ENCODE measurements around the gene ALLC.

Gene ALLC

GRCh38 chr2:3678212-3678611 lies 20.2 kb downstream of the ALLC start:
- TF ChIP-seq CTCF (IDR thresholded peaks at IDR 0.05; ENCODE audit: low read depth, low read length): no peak
- DNase-seq (ENCODE audit: extremely low read depth, low read depth): no peak

GRCh38 chr2:3679180-3679579 lies 21.2 kb downstream of the ALLC start:
- DNase-seq (ENCODE audit: extremely low read depth, low read depth): no peak
- no peak for TF ChIP-seq CTCF (IDR thresholded peaks at IDR 0.05; ENCODE audit: low read depth, low read length)

- no peak for TF ChIP-seq CTCF (IDR thresholded peaks at IDR 0.05; ENCODE audit: low read depth, low read length)
- DNase-seq (ENCODE audit: extremely low read depth, low read depth): no peak
Measured at GRCh38 chr2:3679616-3680393, 21.8 kb downstream of the ALLC start.

GRCh38 chr2:3680548-3681345 lies 22.7 kb downstream of the ALLC start:
- no peak for TF ChIP-seq CTCF (IDR thresholded peaks at IDR 0.05; ENCODE audit: low read depth, low read length)

GRCh38 chr2:3681625-3682024 lies 23.6 kb downstream of the ALLC start:
- TF ChIP-seq CTCF (IDR thresholded peaks at IDR 0.05; ENCODE audit: low read depth, low read length): no peak
- DNase-seq (ENCODE audit: extremely low read depth, low read depth): no peak

More at GRCh38 chr2:3680548-3681345, 22.7 kb downstream of the ALLC start:
- DNase-seq (ENCODE audit: extremely low read depth, low read depth): no peak

- TF ChIP-seq CTCF (IDR thresholded peaks at IDR 0.05; ENCODE audit: low read depth, low read length): no peak
- DNase-seq (ENCODE audit: extremely low read depth, low read depth): no peak
Measured at GRCh38 chr2:3682811-3683210, 24.8 kb downstream of the ALLC start.
